Epithelial cell of proximal tubule (primary cell): ENCODE data around the gene TRAP1. TPM values are rescaled to one million over a fixed set of nuclear protein-coding genes. Genes with fewer than 3 reads are reported as not detected.

Source experiments
- DNase-seq: peaks from one replicate; pipeline ENCODE4 v3.0.0-alpha.2; 2011; ENCODE audit warnings: low read depth
- H3K4me3 ChIP-seq: 2 replicates; pipeline ENCODE4 v1.5.1; 2011; ENCODE audit warnings: low read depth, mild to moderate bottlenecking, low read length
- CTCF ChIP-seq: conservative IDR thresholded peaks from 2 replicates; pipeline ENCODE4 v1.5.1; 2012; ENCODE audit warnings: low read depth, mild to moderate bottlenecking, low read length
- total RNA-seq: library from RNA; depleted of rRNA; stranded (reverse); fragments of >200 nt; gene quantifications from 2 replicates; pipeline ENCODE4 v1.2.3, GENCODE V29; 2015

TRAP1 gene
- total RNA-seq, 1 donor from 2014 or later, result 143 TPM

GRCh38 chr16:3726021-3726687, 8.8 kb upstream of the TRAP1 start:
- H3K4me3 ChIP-seq, result no peak overlapping the region
- DNase-seq, result no peak
- TF ChIP-seq CTCF, result no peak

DNA sequence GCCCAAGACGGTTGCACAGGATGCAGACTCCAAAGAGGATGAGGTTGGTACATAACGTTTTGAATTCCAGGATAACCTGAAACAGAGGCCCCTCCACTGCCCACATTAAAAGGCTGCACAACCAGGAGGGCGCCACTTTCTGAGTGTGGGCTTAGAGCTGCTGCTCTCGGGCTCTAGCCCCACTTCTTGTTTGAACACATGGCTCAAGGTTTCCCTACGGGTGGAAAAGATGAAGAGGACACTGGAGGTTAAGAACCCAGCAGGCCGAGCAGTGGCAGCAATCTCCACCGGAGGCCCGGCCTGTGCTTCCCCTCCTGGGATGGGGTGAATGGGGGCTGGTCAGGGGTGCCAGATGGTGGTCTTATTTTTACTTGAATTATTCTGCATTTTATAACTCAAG, 8.0 kb upstream of the TRAP1 start:
- no peak for TF ChIP-seq CTCF
- DNase-seq, result no peak
- H3K4me3 ChIP-seq, result no peak overlapping the region

DNA sequence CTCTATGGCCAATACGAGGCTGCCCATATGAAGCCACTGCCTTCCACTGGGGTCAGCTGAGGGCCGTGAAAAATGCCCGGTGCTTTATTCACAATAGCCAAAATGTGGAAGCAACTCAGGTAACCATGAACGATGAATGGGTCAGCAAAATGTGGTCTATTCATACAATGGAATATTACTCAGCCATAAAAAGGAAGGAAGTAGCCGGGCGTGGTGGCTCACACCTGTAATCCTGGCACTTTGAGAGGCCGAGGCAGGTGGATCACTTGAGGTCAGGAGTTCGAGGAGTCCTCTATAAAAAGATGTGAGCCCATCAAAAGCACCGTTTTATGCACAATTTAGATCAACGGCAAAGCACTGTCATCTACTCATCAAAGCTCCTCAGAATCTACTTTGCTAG, 5.2 kb upstream of the TRAP1 start:
- no peak for DNase-seq
- TF ChIP-seq CTCF, result no peak
- no peak overlapping the region for H3K4me3 ChIP-seq

DNA sequence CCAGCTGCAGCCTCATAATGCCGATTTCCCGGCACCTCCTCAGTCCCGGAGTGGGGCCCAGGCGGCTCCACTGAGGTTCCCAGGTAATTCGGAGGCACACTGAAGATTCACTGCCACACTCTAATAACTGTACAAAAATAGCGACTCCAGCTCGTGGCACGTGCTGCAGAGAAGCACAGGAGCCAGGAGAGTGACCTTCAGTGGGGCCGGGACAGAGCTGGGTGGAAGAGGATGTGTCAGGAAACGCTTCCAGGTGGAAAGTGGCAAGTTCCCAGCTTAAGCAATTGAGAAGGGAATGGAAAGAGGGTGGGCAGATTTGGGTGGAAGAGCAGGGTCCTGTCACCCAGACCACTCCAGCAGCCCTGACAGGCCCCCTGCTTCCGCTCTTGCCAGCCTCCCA, 3.1 kb upstream of the TRAP1 start:
- DNase-seq, result no peak
- no peak overlapping the region for H3K4me3 ChIP-seq
- TF ChIP-seq CTCF, result no peak

DNA sequence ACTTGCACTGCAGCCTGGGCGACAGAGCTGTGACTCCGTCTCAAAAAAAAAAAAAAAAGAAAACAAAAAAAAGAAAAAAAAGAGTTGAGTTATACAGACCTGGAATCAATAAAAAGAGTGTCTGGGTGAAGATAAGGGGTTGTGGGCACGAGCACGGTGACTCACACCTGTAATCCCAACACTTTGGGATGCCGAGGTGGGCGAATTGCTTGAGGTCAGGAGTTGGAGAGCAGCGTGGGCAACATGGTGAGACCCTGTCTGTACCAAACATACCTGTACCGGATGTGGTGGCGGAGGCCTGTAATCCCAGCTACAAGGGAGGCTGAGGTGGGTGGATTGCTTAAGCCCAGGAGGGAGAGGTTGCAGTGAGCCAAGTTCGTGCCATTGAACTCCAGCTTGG, 1.3 kb upstream of the TRAP1 start:
- no peak for TF ChIP-seq CTCF
- no peak for DNase-seq
- H3K4me3 ChIP-seq, result no peak overlapping the region

- peak overlapping the region; percentile 98 for H3K4me3 ChIP-seq
- no peak for TF ChIP-seq CTCF
- no peak for DNase-seq
These were observed 681 bp upstream of the TRAP1 start for GRCh38 chr16:3718019-3718391.

- peak overlapping the region; percentile 98 for H3K4me3 ChIP-seq
- no peak for DNase-seq
- TF ChIP-seq CTCF, result no peak
These were observed 491 bp downstream of the TRAP1 start for GRCh38 chr16:3716831-3717234.
